ENCODE results near the gene PANX2. TPM values are rescaled to one million over a fixed set of nuclear protein-coding genes. Genes with fewer than 3 reads are reported as not detected.
A peak's percentile ranks its signal among the peaks of the same experiment; 100 is the strongest.

PANX2 gene
- total RNA-seq, 4 donors from 2014 or later: 1.4 to 4.3 (median 1.8) TPM

GRCh38 chr22:50186181-50186714, 15.7 kb downstream of the PANX2 start:
- intact Hi-C loops (cut with DNase I; ENCODE audit: low total_unique reads): loop anchor here (10.0 kb wide), 1 partner anchor 251 kb away; no protein-coding TSS in a partner anchor
- no peak for DNase-seq (ENCODE audit: low spot score in 2 of 2)
- TF ChIP-seq, protein P1, sequence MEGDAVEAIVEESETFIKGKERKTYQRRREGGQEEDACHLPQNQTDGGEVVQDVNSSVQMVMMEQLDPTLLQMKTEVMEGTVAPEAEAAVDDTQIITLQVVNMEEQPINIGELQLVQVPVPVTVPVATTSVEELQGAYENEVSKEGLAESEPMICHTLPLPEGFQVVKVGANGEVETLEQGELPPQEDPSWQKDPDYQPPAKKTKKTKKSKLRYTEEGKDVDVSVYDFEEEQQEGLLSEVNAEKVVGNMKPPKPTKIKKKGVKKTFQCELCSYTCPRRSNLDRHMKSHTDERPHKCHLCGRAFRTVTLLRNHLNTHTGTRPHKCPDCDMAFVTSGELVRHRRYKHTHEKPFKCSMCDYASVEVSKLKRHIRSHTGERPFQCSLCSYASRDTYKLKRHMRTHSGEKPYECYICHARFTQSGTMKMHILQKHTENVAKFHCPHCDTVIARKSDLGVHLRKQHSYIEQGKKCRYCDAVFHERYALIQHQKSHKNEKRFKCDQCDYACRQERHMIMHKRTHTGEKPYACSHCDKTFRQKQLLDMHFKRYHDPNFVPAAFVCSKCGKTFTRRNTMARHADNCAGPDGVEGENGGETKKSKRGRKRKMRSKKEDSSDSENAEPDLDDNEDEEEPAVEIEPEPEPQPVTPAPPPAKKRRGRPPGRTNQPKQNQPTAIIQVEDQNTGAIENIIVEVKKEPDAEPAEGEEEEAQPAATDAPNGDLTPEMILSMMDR (IDR thresholded peaks at IDR 0.05): no peak
- TF ChIP-seq POLR2A (IDR thresholded peaks at IDR 0.05): no peak
- 0 to 3% methylated on average over 11 to 24 of the region's 47 CpGs for WGBS, 2 donors
- H3K4me3 ChIP-seq (ENCODE audit: low read depth, poor library complexity, severe bottlenecking): peak overlapping the region; percentile 42

- no peak for DNase-seq (ENCODE audit: low spot score in 2 of 2)
- peak overlapping the region; percentile 42 for H3K4me3 ChIP-seq (ENCODE audit: low read depth, poor library complexity, severe bottlenecking)
- WGBS, 2 donors: 26 to 35% methylated on average over 15 to 26 of the region's 26 CpGs
- intact Hi-C loops (cut with DNase I; ENCODE audit: low total_unique reads): loop anchor here (10.0 kb wide), 1 partner anchor 252 kb away; no protein-coding TSS in a partner anchor
- no peak for TF ChIP-seq POLR2A (IDR thresholded peaks at IDR 0.05)
- TF ChIP-seq, protein P1 (IDR thresholded peaks at IDR 0.05): no peak
These were observed 16.4 kb downstream of the PANX2 start for GRCh38 chr22:50186761-50187523.

GRCh38 chr22:50188356-50188755, 17.8 kb downstream of the PANX2 start:
- no peak overlapping the region for H3K4me3 ChIP-seq (ENCODE audit: low read depth, poor library complexity, severe bottlenecking)
- WGBS, 2 donors: 97 to 98% methylated on average over 11 of the region's 11 CpGs
- no peak for DNase-seq (ENCODE audit: low spot score in 2 of 2)
- TF ChIP-seq POLR2A (IDR thresholded peaks at IDR 0.05): no peak
- TF ChIP-seq, protein P1 (IDR thresholded peaks at IDR 0.05): no peak
- intact Hi-C loops (cut with DNase I; ENCODE audit: low total_unique reads): loop anchor here (10.0 kb wide), 1 partner anchor 254 kb away; no protein-coding TSS in a partner anchor

GRCh38 chr22:50189184-50189848, 18.8 kb downstream of the PANX2 start:
- TF ChIP-seq, protein P1 (IDR thresholded peaks at IDR 0.05): no peak
- TF ChIP-seq POLR2A (IDR thresholded peaks at IDR 0.05): no peak
- DNase-seq (ENCODE audit: low spot score in 2 of 2): no peak
- intact Hi-C loops (cut with DNase I; ENCODE audit: low total_unique reads): loop anchor here (10.0 kb wide), 1 partner anchor 255 kb away; no protein-coding TSS in a partner anchor
- WGBS, 2 donors: 73 to 77% methylated on average over 13 to 15 of the region's 20 CpGs
- no peak overlapping the region for H3K4me3 ChIP-seq (ENCODE audit: low read depth, poor library complexity, severe bottlenecking)

DNA sequence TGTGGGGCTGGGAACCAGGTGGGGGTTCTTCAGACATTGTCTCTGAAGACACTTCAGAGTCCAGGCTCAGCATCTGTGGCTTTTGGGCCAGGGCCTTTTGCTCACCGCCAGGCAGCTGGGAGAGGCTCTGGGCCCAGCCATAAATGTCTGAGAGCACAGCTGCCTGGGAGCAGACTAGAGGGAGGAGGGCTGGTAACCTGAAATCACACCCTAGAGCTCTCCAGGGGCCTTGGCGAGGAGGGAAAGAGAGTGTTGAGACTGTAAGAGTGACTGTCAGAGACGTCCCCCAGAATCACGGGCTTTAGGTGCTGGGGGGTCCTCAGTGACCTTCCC, 19.3 kb downstream of the PANX2 start:
- TF ChIP-seq, protein P1 (IDR thresholded peaks at IDR 0.05): no peak
- TF ChIP-seq POLR2A (IDR thresholded peaks at IDR 0.05): no peak
- H3K4me3 ChIP-seq (ENCODE audit: low read depth, poor library complexity, severe bottlenecking): no peak overlapping the region
- WGBS, 2 donors: 3 to 4% methylated on average over 4 of the region's 4 CpGs
- intact Hi-C loops (cut with DNase I; ENCODE audit: low total_unique reads): loop anchor here (10.0 kb wide), 1 partner anchor 255 kb away; no protein-coding TSS in a partner anchor
- no peak for DNase-seq (ENCODE audit: low spot score in 2 of 2)
